ENCODE results near the gene NTRK1.

NTRK1 gene

DNA sequence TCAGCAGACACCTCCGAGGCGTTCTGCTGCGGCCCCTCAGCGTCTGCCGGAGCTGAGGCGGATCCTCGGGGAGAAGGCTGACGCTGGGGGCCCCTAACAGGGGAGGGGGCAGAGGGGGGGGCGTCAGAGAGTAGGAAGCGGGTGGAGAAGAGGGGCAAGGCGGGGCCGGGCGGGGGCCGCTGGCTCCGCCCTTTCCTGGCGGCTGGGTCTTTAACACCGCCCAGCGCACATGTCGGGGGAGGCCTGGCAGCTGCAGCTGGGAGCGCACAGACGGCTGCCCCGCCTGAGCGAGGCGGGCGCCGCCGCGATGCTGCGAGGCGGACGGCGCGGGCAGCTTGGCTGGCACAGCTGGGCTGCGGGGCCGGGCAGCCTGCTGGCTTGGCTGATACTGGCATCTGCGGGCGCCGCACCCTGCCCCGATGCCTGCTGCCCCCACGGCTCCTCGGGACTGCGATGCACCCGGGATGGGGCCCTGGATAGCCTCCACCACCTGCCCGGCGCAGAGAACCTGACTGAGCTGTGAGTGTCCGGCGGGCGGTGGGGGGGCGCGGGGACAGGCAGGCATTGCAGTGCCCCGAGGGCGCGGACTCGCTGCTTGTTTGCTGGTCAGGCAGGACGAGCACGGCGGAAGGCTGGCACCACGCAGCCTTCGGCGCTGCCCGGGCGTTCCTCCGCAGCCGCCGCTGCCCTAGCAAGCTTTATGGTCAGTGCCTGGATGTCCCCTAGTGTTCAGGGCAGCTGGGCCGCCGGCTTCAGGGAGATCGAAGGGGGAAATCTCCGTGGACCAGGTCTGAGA, at the start of gene NTRK1:
TSS of gene NTRK1 (plus strand) at position 238 of the 796 bp plus-strand sequence. CDS start at position 308, 70 bp downstream.
- peak; percentile 47 for DNase-seq

DNA sequence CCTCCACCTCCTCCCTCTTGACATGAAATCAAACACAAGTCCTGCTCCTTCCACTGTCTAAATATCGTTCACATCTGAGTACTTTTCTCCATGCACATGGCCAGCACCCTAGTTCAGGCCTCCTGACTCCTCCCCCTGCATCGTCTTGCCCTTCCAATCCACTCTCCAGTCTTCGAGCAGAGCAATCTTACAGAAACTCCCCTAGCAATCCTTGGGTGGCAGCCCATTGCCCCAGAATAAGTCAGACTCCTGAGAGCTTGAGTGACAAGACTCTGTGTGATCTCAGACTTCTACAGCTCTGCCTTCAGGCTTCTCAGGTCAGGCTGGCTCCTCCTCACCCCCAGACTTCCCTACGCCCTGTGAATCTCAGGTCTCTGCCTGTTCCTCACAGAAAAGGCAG, 49.5 kb upstream of the NTRK1 start:
- DNase-seq: no peak

DNA sequence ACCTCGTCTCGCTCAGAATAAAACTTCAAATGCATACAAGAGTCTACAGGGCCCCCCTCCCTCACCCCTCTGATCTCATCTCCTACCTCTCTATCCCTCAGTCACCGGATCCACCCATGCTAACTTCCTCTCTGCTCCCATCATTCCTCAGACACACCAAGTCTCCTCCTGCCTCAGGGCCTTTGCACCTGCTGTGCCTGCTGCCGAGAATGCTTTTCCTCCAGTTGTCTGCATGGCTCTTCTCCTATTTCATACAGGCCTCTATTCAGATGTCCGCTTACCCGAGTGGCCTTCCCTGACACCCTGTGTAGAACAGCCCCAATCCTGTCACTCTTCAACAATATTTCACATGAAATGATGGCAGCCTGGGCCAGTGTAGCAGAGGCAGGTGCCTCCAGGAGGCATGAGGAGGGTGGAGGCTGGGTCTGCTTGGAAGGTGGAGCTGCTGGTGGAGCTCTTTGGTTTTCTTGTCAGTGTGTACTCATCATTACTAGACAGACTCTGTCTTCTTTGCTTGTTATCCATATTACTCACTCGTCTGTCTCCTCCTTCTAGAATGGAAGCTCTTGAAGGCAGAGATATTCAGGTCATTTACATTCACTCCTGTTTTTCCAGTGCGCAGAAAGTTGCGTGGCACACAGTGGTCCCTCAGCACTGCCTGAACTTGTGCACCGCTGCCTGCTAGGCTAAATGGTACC, 48.2 kb upstream of the NTRK1 start:
- no peak for DNase-seq

DNA sequence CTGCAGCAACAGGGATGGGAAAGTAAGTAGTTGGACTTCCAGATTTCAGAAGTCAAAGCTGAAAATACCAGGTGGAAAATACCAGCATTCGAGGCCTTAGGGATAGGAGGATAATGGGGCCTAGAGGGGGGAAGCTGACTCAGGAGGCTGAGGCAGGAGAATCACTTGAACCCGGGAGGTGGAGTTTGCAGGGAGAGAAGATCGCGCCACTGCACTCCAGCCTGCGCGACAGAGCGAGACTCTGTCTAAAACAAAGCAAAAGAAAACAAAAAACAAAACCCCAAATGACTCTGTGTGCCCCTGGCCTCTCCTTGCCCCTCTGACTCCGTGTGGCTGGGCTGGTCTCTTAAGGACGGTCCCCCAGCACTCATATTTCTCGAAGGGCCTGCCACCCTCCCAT, 47.4 kb upstream of the NTRK1 start:
- DNase-seq: no peak

DNA sequence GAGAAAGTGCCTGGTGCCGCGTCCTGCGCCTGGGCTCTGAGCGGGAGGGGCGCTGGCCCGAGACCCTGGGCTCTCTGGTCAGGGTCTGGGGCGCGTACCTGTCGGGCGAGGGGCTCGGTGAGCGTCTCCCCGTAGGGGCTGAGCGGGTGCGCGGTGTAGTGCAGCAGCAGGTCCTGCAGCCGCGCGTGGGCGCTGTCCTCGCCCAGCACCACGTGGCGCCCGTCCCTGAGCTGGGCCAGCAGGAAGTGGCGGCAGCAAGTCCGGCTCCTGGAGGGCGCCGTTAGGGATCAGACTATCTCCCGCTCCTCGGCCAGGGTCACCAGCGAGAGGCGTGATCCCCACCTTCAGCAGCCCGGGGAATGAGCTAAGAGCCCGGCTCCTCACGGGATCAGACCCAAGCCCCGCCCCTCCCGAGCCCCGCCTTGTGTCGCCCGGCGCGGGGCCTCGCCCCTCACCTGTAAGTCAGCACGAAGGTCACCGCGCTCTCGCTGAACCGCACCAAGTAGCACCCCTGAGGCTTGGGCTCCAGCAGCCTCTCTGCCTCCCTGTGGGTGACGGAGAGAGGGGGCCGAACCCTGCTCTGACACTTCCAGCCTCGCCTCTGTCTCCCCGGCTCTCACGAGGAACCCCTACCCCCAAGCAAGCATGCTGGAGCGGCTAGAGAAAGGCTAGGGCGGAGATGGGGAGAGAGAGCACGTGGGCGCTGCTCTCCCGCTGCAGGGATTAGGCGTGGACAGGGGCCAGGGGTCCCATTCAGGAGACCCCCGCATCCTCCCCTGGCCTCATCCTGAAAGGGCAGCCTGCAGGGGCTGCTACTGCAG, 46.7 kb upstream of the NTRK1 start:
- DNase-seq: peak; percentile 69

DNA sequence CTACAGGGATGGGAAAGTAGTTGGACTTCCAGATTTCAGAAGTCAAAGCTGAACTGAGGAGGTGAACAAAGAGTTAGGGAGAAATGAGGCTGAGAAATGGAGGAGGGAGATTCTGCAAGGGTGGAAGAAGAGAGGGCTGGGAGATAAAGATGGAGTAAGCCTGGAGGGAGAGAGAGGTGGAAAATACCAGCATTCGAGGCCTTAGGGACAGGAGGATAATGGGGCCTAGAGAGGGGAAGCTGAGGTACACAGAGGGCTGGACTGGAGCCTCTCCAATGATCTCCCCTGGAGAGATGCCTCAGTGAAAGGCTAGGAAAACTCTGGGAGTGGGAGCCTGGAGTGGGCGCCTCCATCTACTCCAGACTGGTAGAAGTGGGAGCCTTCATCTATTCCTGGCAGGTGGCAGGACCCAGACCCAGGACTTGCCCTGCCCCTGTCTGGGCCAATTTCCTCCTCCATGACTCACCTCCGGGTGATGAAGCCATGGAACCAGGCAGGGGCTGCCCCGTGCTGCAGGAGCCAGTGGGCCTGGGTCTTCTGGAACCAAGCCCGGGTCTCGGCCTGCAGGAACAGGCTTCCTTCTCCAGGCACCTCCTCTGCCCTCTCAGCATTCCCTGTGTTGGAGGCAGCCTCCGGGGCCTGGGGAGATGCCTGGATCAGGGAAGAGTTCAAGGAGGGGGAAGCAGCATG, 45.9 kb upstream of the NTRK1 start:
- DNase-seq: no peak

DNA sequence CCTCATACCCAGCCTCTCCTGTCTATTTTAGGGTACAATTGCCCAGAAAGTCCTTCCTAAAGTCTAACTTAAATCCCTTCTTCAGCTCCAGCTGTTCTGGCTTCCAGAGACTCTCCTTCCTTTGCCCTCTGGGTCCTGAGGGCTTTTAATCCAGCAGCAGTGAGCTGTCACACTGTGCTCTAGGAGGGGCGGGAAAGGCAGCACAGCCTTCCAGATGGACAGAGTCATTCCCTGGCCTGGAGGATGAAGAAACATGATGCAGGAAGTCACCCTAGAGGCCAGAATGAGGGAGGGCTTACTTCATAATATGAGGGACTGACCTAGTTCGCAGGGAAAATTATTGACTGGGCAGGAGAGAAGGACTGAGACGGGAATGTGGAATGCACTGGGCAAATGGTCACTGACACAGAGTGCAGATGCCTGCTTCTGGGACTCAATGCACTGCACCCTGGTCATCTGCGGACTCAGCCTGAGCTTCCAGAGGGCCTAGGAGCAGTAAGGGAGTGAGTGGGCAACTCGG, 45.3 kb upstream of the NTRK1 start:
- peak; percentile 28 for DNase-seq

DNA sequence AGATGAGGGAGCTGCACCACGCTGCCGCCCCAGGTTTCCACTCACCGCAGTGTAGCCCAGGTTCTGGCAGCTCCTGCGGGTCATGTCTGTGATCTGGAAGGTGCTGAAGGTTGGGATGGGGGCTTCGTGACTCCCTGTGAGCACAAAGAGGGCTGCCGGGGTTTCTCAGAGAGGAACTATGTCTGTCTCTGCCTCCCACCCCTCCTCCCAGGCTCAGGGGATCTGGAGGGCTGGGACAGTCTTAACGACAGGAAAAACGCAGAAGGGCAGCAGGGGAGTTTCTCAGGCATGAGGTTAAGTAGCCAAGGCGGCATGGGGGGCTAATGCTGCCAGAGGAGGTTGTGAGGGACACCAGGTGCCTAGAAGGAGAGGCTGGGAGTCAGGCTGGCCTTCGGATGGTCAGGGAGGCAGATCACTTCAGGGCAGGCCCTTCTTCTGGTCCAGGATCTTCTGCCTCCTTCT, 44.7 kb upstream of the NTRK1 start:
- DNase-seq: peak; percentile 30

DNA sequence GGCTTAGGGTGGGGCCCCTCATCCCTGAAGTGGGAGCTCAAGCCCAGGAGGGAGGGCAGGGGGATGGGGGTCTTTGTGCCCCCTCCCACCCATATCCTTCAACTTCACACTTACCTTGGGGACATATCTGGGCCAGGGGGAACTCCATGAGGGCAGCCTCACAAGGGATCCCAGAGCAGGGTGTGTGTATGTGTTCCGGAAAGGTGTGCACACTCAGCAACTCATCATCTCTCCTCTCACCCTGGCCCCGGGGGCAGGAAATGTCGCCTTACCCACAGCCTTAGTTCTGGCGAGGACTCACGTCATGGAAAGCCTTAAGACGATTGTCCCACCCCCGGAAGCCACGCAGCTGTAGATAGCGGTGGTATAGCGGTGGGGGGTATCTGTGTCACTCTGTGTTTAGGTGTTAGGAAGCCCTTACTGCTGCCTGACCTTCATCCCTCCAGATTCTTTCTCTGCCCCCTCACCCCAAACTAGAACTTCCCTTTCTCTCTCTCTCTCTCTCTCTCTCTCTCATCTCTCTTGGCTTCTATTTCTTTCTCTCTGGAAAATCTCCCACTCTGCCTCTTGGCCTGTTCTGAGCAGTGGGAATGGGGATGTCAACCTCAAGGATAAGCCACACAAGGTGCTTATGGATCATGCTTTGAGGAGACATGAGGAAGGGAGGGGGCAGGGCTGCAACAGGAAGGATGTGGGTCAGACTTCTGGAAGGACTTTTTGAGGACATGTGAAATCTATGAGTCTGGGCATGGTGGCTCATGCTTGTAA, 43.9 kb upstream of the NTRK1 start, which contains the start of gene SH2D2A:
TSS of gene SH2D2A (minus strand) at position 288 of the 768 bp plus-strand sequence. CDS start at position 148, 140 bp downstream.
- DNase-seq: peak; percentile 84

DNA sequence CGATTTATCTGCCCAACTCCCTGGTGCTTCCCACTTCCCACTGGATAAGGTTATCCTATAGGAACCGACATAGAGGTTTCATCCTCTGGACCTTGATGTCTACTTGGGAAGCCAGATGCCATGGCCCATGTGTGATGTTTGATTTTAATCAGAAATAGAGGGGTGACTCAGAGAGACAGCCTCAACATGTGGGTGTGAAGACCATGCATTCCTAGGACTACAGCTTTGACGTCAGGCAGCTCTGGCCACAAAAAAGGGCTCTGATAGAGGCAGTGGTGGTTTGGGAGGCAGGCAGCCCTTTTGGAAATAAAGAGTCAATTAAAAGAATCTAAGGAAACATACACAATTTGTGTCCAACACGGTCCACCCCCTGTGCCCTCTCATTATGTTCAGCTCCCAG, 38.9 kb upstream of the NTRK1 start:
- no peak for DNase-seq

DNA sequence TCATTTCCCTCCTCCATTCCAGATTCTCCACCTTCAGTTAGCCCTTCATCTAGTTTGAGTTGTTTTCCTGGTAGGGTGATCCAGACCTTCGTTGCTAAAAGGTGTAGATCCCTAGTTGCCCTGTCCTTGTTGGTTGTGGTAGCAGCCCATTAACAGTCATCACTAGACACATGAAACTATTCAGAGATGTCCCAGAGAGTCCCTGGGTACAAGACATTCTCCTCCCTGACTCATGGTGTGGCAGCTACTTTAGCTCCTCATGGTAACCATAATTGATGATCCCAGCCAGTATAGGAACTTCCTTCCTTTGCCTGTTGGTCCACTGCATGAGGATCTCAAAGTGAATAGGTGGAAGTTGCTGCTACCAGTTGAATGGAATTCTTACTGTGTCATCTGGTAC, 38.0 kb upstream of the NTRK1 start:
- DNase-seq: no peak

DNA sequence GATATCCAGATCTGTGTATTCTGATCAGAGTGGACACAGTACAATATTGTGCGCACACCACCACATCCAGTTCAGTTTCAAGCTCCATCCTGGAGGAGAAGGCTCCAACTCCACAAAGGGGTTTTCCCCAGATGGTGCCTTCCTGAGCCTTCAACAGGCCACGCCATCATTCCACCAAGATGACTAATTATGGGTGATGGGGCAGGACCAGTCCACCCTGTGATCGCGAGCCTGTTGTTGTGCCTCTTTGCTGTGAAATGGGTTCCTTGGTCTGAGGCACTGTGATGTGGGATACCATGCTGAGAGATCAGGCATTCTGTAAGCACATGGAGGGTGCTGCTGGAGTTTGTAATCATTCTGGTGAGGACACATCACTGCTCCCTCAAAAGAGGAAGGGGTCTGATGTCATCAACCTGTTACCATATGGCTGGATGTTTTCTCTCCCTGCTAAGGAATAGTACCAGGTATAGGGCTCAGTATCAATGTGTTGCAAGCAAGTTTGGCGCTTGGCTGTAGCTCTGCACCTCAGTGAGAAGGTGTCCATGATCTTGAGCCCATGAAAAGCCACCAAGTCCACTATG, 37.4 kb upstream of the NTRK1 start:
- DNase-seq: no peak

DNA sequence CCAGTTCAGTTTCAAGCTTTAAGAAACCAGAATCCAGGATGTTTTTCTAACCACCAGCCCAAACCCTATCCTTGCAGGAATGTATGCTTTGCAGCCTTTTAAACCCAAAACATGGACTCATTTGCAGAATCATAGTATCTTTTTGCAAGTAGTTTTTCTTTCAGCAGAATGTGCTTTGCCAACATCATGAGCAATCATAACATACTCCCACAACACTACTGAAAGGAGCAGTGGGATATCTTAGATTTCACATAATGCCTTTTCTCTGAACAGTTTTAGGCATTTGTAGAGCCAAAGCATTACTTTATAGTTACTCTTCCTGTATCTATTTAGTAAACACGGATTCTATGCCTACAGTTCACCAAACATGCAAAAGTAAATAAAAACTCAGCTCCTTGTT, 34.0 kb upstream of the NTRK1 start:
- no peak for DNase-seq

DNA sequence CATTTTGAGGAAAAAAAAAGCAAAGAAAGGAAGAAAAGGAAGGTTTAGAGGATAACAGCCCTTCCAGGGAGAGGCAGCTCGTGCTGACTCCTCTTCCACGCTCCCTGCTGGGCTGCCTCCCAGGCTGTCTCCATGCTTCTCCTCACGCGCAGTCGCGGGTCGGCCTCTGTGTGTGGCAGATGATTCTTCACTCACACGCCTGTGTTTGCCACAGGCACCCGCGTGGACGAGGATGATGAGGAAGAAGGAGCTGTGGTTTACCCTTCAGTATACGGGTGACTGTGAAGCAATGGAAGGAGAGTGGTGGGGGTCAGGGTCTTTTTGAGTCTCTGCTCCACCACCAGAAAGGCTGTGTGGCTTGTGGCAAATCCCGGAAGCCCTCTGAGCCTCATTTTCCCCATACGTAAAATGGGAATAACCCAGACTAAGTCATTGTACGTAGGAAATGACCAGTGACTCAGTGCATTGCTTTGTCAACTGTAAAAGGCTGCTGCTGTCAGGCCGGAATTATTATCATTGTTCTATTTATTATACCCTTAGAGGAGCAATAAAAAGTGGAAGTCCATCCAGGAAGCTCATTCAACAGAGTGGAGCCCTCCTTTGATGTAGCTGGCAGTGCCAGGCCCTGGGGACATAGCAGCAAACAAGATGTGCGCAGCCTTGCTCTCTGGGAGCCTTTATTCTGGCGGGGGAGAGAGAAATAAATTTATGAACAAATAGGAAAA, 32.1 kb upstream of the NTRK1 start:
- no peak for DNase-seq

DNA sequence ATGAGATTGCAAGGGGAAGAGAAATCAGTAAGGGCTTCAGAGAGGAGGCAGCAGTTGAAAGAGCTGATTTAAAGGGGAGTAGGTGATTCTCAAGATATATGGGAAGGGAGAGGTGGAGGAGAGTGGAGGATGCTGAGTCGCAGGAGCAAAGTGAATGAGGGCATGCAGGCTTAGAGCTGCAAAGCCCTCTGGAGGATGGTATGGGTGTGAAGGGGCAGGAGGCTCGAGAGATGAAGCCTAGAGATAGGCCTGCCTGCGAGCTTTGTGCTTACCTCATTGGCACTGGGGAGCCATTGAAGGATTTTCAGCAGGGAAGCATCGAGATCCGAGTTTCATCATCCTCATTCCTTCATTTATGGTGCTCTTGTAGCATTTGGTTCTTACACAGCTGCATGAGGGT, 28.2 kb upstream of the NTRK1 start:
- DNase-seq: no peak

DNA sequence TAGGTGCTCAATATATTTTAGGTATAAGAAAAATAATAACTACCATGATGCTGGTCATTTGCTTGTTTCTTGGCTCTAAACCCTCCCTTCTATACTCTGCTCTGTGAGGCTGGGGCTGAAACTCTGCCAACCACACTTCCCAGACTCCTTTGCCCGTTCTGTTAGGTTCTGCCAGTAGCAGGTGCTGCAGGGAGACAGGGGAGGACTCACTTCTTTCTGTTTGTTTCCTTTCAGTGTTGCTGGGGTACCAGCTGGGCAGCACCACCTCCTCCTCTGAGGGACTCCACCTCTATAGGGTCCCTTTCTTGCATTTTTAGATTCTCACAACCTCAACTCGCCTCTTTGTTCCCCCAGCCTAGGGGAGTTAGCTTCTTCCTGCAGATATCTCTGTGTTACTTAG, 27.1 kb upstream of the NTRK1 start:
- no peak for DNase-seq

DNA sequence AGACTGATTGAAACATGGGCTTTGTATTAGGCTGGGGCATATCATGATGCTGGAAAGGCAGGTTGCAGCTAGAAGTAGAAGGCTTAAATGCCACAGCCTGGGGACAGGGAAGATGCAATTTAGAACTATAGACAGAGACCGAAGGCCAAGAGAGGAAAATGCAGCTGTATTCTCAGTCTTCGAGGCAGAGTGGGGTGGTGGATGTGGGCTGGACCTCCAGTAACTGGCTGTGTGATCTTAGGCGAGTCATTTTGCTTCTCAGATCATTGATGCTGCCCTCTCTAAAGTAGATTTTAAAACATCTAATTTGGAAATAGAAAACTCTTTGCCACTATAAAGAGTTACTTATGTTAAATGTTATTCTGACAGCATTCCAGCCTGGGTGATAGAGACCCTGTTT, 26.3 kb upstream of the NTRK1 start:
- DNase-seq: no peak

DNA sequence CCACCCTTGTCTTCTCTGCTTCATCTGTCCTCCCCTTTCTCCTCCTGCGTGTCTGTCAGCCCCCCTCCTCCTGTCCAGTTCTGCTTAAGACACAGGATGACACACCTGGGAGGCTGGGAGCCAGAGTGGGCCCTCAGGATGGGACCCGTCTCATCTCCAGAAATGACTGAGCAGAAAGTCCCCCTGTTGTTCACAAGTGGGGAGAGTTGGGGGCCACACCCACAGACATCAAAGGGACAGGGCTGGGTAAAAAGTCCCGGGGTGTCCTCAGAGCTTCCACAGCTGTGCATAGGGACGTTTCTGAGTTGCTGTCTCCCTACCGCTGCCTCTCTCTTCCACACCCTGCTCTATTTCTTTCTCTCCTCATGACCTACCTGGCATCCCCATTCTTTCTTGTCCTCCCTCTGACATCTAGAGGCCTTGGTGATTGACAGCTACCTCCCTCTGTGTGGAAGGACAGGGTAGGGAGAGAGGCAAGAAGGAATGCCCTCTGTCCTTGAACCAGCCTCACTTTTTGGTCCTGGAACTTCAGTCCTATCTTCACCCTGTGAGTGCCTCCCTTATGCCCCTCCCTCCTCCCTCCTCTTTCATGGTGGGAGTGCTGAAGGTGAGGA, 24.5 kb upstream of the NTRK1 start:
- peak; percentile 51 for DNase-seq

DNA sequence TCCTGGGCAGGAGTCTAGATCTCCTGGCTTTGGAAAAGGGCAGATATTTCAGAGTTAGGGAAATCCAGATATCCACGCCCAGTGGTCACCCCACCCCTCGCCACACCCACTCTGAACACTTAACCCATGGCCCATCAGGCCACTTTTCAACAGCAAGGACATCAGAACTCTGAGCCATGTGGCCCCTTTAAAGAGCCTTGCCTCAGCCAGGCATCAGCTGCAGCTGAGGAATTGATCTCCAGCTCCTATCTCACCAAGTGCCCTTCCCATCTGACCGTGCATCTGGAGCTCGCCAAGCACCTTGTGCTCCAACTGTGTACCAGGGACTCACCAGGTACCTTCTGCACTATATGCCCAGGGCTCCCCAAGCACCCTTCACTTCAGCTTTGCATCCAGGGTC, 23.8 kb upstream of the NTRK1 start:
- no peak for DNase-seq

DNA sequence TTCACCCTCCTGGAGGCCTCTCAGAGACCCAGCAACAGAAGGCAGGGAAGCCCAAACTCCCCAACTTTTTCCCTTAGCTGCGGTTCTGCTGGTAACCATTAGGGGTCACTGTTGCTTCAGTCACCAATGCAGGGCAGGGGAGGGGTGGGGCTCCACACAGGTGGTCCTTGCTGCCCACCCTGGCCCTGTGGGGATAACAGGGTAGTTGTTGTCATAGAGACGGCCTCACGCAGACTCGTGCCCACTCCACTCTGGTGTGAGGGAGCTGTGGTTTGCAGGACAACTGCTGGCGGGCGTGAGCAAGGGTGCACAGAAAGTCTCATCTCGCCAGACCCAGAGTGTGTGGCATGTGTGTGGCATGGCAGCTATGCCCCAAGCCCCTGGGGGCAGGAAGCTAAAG, 21.7 kb upstream of the NTRK1 start:
- DNase-seq: no peak

All from activated CD4-positive, CD25-positive, alpha-beta regulatory T cell treated with anti-CD3 and anti-CD28 coated beads, Interleukin-2, amount 50 U/mL, for 72 hours (primary cell).